Prostate gland (tissue), 2 donors: ENCODE data around the gene MOGAT3.

Experiments used
- POLR2A ChIP-seq: fragments of 450-650 bp; IDR thresholded peaks from one replicate; pipeline ENCODE4 v1.6.1; 2016; ENCODE audit warnings: antibody characterized with exemption, mild to moderate bottlenecking
- POLR2AphosphoS5 ChIP-seq: sonication (generic); formaldehyde crosslinking; IDR thresholded peaks from one replicate; pipeline ENCODE4 v1.6.1; 2017; ENCODE audit warnings: antibody characterized with exemption
- TF ChIP-seq, protein P1 (sequence below), 4 experiments: fragments of 200-600 bp in 2 of 4; fragments of 450-650 bp in 2 of 4; sonication (generic) in 2 of 4; IDR thresholded peaks; 1 replicate in 3 of 4; 2 replicates in 1 of 4; pipeline ENCODE4 v1.5.1; 2016 to 2019; ENCODE audit warnings: antibody characterized with exemption in 4 of 4, mild to moderate bottlenecking in 2 of 4, moderate library complexity in 2 of 4

DNA sequence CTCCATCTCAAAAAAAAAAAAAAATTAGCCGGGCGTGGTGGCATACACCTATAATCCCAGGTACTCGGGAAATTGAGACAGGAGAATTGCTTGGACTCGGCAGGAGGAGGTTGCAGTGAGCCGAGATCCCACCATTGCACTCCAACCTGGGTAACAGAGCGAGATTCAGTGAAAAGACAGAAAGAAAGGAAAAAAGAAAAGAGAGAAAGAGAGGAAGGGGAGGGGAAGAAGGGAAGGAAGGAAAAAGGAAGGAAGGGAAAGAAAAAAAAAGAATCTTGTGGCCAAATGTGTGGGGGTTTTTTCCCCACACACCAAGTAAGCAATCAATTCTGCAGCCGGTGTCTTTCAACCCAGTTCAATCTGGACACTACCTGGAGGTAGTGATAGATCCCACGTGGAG lies 11.7 kb downstream of the MOGAT3 start:
- TF ChIP-seq, protein P1, sequence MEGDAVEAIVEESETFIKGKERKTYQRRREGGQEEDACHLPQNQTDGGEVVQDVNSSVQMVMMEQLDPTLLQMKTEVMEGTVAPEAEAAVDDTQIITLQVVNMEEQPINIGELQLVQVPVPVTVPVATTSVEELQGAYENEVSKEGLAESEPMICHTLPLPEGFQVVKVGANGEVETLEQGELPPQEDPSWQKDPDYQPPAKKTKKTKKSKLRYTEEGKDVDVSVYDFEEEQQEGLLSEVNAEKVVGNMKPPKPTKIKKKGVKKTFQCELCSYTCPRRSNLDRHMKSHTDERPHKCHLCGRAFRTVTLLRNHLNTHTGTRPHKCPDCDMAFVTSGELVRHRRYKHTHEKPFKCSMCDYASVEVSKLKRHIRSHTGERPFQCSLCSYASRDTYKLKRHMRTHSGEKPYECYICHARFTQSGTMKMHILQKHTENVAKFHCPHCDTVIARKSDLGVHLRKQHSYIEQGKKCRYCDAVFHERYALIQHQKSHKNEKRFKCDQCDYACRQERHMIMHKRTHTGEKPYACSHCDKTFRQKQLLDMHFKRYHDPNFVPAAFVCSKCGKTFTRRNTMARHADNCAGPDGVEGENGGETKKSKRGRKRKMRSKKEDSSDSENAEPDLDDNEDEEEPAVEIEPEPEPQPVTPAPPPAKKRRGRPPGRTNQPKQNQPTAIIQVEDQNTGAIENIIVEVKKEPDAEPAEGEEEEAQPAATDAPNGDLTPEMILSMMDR (IDR thresholded peaks at IDR 0.05): no peak
- TF ChIP-seq POLR2A: no peak
- TF ChIP-seq POLR2AphosphoS5: no peak
